GM12892 (cell line): ENCODE results near the gene FRAS1.

ENCODE experiments used
- POLR2A ChIP-seq: IDR thresholded peaks from 2 replicates; pipeline ENCODE4 v1.6.1; 2011; ENCODE audit warnings: low read depth, low read length, control low read depth
- POLR2AphosphoS5 ChIP-seq: IDR thresholded peaks from 2 replicates; pipeline ENCODE4 v1.6.1; 2011; ENCODE audit warnings: low read depth, low read length, control low read depth
- TAF1 ChIP-seq: IDR thresholded peaks from 2 replicates; pipeline ENCODE4 v1.6.1; 2011; ENCODE audit warnings: low read depth, mild to moderate bottlenecking, control low read depth, low read length, borderline replicate concordance

- TF ChIP-seq POLR2A (no peak), POLR2AphosphoS5 (no peak), TAF1 (no peak)
These were observed 513.0 kb downstream of the FRAS1 start for GRCh38 chr4:78570117-78570516.
